Measurements from ENCODE around the gene YES1. TPM values are rescaled to one million over a fixed set of nuclear protein-coding genes. Genes with fewer than 3 reads are reported as not detected.
"Not testable (repeated sequence)": the region's sequence is repeated elsewhere in the genome, so short reads cannot be mapped to it uniquely, and the experiment has no call there.

YES1 gene
- polyA plus RNA-seq, 1 donor from 2014 or later: 0.18 TPM

DNA sequence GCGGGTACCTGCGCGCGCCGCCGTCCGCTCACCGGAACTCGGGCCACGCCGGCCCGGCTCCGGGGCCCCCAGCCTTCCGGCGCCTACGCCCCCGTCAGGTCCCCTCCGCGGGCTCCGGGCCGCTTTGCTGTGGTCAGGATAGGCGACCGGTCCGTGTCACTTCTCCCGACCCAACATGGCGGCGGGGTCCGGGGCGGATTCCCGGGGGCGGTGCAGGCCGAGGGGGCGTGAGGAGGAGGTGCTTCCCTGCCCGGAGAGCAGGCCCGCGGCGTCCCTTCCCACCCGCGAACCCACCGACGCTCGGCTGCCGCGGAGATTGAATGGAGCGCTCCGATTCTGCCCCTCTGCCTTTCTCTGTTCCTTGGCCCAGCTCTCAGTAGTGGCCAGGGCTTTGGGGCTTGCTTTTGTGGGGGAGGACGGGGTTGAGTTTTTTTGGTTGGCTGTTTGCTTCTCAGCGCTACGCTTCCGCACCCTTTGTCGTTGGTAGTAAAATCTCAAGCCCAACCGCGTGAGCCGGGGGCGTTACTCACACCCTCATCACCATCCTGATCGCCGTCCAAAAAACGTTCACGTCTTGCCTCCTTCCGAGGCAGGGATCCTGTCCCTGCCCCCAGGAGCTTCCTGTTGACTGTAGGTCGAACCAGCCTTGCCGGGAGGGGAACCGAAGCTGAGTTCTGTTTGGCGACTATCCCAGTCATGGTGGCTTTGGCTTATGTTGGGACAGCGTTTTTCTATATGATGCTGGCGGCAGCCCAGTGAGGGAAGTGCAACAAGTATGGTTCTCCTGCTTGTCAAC, 532 bp upstream of the YES1 start:
- Mint-ChIP-seq H3K9me3 (peaks cover 0 to 8% (median 3%) of the 10 kb centered on the region in 3 donors), H3K4me3 (peak overlapping the region; percentile 79 to 91 (median 86)), H3K27ac (peak overlapping the region; percentile 13 to 94 (median 79)), H3K4me1 (peaks cover 12 to 20% (median 17%) of the 10 kb centered on the region in 3 donors), H3K27me3 (peaks cover 61% of the 10 kb centered on the region), H3K36me3 (no peaks in the 10 kb centered on the region)

DNA sequence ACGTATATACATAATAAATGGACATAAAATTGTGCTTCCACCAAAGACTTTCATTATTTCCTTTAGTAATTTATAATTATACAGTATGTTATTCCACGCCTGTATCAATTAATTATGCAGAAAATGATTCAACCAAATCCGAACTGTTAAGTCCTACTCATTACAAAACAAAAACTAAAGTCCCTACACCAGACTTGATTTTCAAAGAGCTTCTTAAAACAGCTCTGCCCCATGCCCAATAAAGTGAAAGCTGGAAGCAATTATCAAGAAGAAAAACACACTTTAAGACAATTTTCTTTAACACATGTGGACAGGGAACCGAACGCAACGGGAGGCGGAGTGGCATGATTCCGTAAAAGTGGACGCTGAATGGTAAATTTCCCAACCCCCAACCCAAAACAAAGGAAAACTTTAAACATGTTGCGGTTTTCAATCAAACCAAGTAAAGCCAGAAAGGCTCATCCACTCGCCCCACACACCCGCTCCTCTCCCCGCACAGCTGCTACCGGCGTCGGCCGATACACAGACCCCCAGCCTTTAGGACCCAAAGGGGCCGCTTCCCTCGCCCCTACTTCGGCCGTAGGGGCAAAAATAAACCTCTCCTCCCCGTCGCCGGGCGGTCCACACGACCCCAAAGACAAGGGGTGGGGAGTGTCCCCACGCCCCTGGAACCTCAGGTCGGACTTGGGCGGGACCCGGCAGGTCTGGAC, 705 bp downstream of the YES1 start:
- H3K36me3 Mint-ChIP-seq: no peaks in the 10 kb centered on the region
- H3K27ac Mint-ChIP-seq: peak overlapping the region in 1 of 3 donors; percentile 91
- peaks cover 0 to 8% (median 3%) of the 10 kb centered on the region in 3 donors for H3K9me3 Mint-ChIP-seq
- H3K4me1 Mint-ChIP-seq: peaks cover 12 to 20% (median 17%) of the 10 kb centered on the region in 3 donors
- H3K4me3 Mint-ChIP-seq: peak overlapping the region; percentile 73 to 90 (median 82)
- peaks cover 59% of the 10 kb centered on the region for H3K27me3 Mint-ChIP-seq

DNA sequence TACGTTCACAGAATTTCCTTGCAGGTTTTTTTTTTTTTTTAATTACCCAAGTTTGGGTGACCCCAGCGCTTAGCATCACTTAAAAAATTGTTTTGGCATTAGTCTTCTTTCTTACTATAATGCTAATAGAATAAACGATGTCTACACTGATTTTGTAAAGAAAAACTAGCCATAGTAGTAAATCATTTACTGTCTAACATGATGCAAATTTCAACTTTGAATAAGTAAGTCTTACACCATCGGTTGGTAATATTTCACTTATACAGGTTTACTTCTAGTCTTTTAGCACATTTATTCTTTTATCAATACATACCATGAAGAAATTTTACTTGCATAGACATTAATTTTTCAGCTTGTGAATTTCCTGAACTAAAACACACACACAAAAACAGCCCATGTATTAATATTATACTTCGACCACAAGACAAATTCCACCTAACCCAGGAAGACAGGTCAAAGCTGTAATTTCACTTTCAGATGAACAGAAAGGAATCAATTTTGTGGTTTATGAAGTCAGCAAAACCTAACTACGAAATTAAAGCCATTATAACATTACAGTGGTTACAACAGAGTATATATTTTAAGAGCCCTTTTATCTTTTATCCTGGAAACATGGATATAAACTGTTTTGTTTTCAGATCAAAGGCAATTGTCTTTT, 1.9 kb downstream of the YES1 start:
- Mint-ChIP-seq H3K4me3 (peak overlapping the region in 2 of 4 donors; percentile 53 to 70), H3K36me3 (no peaks in the 10 kb centered on the region), H3K27me3 (peaks cover 49% of the 10 kb centered on the region), H3K27ac (peak overlapping the region in 2 of 3 donors; percentile 12 to 55), H3K9me3 (peaks cover 0 to 8% (median 3%) of the 10 kb centered on the region in 3 donors), H3K4me1 (peaks cover 16 to 27% (median 21%) of the 10 kb centered on the region in 3 donors)

DNA sequence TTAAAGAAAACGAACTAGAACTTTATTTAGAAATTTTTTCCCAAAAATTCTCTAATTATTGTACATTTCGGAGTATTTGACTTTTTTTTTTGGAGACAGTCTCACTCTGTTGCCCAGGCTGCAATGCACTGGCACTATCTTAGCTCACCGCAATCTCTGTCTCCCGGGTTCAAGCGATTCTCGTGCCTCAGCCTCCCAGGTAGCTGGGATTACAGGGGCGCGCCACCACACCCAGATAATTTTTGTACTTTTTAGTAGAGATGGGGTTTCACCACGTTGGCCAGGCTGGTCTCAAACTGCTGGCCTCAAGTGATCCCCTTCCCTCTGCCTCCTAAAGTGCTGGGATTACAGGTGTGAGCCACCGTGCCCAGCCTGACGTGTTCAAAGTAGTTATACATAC, 2.8 kb downstream of the YES1 start:
- H3K9me3 Mint-ChIP-seq, H3K4me3 Mint-ChIP-seq, H3K36me3 Mint-ChIP-seq: not testable (repeated sequence)
- H3K4me1 Mint-ChIP-seq: peaks cover 16 to 27% (median 18%) of the 10 kb centered on the region in 3 donors
- H3K27ac Mint-ChIP-seq: peak overlapping the region in 1 of 3 donors; percentile 12
- H3K27me3 Mint-ChIP-seq: peaks cover 45% of the 10 kb centered on the region

DNA sequence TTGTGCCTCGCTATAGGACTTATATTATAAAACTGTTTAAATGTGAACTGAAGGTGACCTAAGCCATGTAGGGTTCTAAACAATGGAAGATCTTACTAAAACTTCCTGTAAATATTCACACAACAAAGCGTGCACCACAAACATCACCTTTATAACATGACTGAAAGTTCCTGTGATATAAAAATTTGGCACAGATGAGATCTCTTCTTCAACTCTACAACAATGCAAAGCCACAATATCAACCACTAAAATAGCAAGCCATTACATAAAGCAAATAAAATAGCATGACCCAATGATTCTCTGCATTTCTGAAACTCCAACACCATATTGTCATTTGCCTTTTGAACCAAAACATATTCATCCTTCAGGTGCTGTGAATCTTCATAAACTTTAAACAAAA, 3.5 kb downstream of the YES1 start:
- peaks cover 46% of the 10 kb centered on the region for H3K27me3 Mint-ChIP-seq
- no peak overlapping the region for H3K27ac Mint-ChIP-seq
- H3K36me3 Mint-ChIP-seq: no peaks in the 10 kb centered on the region
- peaks cover 0 to 7% (median 3%) of the 10 kb centered on the region in 3 donors for H3K9me3 Mint-ChIP-seq
- peaks cover 16 to 26% (median 17%) of the 10 kb centered on the region in 3 donors for H3K4me1 Mint-ChIP-seq
- H3K4me3 Mint-ChIP-seq: no peak overlapping the region

DNA sequence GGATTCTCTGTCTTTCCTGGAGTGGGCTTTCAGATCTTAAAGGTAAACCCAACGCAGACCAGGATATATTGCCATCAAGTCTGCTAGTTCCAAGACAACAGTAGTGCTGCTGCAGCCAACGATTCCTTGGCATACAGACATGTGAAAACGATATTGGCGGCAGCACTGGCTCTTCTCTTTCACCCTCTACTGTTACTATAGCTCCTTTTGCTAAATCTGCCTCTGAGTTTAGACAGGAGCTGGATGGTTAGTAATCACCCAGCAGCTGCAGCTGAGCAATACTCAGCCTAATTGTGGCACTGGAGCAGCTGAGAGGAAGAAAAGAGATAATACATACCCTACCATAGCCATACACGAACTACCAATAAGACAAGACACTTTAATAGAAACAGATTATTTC, 4.0 kb downstream of the YES1 start:
- Mint-ChIP-seq H3K36me3 (no peaks in the 10 kb centered on the region), H3K4me3 (no peak overlapping the region), H3K4me1 (peaks cover 14 to 21% (median 14%) of the 10 kb centered on the region in 3 donors), H3K9me3 (peaks cover 0 to 4% (median 3%) of the 10 kb centered on the region in 3 donors), H3K27me3 (peaks cover 42% of the 10 kb centered on the region), H3K27ac (no peak overlapping the region)

DNA sequence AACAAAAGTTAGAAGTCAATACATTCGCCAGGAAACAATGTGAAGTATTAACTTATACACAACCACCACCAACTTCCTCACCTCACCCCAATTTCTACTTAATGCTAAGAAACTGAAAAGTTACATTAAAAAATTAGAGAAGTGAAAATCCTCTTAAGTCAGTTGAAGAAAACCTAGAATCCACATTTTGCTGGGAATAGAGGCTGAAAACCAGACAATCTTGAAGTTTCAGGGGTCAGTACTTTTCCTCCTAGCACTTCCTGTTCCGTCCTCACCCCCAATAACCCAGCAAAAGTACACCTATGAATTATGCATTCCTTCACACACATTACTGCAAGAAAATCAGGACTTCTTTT, 6.3 kb downstream of the YES1 start:
- Mint-ChIP-seq H3K27me3 (peaks cover 30% of the 10 kb centered on the region), H3K36me3 (no peaks in the 10 kb centered on the region), H3K27ac (no peak overlapping the region), H3K4me3 (peak overlapping the region in 3 of 4 donors; percentile 9 to 63 (median 28)), H3K4me1 (peaks cover 4 to 12% (median 5%) of the 10 kb centered on the region in 3 donors), H3K9me3 (peaks cover 0 to 4% (median 0%) of the 10 kb centered on the region in 3 donors)

DNA sequence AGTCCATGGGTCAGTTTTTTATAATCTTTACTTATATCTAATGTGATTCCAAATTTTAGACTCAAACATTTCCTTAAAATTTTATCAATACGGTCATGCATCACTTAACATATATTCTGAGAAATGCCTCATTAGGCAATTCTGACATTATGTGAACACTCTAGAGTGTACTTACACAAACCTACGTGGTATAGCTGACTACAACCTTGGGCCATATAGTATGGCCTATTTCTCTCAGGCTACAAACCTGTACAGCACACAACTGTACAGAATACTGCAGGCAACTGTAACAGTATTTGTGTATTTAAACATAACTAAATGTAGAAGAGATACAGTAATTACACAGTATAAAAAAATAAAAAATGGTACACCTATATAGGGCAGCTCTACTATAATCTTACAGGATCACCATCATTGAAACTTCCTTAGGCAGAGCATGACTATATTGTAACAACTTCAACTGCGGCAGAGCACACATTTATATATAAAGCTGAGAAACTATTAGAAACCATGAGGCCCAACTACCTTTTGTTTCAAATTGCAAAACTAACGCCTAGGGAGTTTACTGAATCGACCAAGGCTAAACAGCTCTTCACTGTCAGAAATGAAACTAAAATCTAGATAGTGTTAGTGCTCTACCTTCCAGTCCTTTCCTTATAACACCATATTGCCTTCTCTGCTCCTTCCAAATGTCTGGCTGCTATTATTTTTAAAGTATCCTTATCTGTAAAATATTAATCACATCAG, 6.9 kb downstream of the YES1 start:
- peak overlapping the region in 2 of 4 donors; percentile 9 to 63 for H3K4me3 Mint-ChIP-seq
- peaks cover 4 to 10% (median 4%) of the 10 kb centered on the region in 3 donors for H3K4me1 Mint-ChIP-seq
- H3K36me3 Mint-ChIP-seq: no peaks in the 10 kb centered on the region
- peaks cover 25% of the 10 kb centered on the region for H3K27me3 Mint-ChIP-seq
- peaks cover 0 to 4% (median 0%) of the 10 kb centered on the region in 3 donors for H3K9me3 Mint-ChIP-seq
- no peak overlapping the region for H3K27ac Mint-ChIP-seq

DNA sequence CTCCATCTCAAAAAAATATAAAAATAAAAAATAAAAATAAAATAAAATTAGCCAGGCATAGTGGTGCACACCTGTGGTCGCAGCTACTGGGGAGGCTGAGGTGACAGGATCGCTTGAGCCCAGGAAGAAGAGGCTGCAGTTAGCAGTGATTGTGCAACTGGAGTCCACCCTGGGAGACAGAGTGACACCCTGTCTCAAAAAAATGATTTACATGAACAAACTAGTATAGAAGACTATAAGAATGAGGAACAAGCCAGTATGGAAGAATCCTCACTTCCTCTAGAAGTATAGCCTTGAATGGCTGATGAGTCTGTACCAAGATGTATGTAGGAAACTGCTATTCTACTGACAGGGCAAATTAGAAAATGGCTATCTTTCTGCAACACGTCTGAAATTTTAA, 10.9 kb downstream of the YES1 start:
- Mint-ChIP-seq H3K9me3 (no peaks in the 10 kb centered on the region), H3K27me3 (peaks cover 4% of the 10 kb centered on the region), H3K36me3 (no peaks in the 10 kb centered on the region), H3K4me1 (peaks cover 4 to 7% (median 4%) of the 10 kb centered on the region in 3 donors), H3K27ac (peak overlapping the region in 2 of 3 donors; percentile 29 to 39), H3K4me3 (no peak overlapping the region)

DNA sequence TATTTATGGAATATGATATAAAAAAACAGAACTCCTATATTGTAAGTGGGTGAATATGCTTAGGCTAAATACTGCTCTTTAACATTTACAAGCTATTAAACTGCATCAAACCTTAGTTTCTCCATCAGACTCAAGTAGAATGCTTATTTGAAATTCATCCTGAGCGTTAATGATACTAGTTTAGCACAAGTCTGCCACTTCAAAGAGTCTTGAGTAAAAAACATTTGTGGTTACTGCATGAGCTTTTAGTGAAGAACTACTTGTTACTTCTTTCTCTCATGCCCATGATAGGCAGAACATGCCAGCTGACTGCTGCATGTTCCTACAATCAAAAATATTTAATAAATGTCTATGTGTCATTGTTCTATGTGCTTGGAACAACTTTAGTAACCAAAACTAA, 12.1 kb downstream of the YES1 start:
- H3K27ac Mint-ChIP-seq: no peak overlapping the region
- peaks cover 0 to under 1% (median 0%) of the 10 kb centered on the region in 3 donors for H3K9me3 Mint-ChIP-seq
- H3K4me3 Mint-ChIP-seq: no peak overlapping the region
- H3K4me1 Mint-ChIP-seq: no peaks in the 10 kb centered on the region
- H3K36me3 Mint-ChIP-seq: no peaks in the 10 kb centered on the region
- peaks cover 4% of the 10 kb centered on the region for H3K27me3 Mint-ChIP-seq

DNA sequence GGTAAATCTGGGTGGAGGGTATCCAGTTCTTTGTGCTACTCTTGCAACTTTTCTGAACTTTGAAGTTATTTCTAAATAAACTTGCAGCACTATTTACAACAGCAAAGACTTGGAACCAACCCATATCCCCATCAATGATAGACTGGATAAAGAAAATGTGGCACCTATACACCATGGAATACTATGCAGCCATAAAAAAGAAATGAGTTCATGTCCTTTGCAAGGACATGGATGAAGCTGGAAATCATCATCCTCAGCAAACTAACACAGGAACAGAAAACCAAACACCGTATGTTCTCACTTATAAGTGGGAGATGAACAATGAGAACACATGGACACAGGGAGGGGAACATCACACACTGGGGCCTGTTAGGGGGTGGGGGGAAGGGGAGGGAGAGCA, 16.7 kb downstream of the YES1 start:
- H3K4me3 Mint-ChIP-seq, H3K9me3 Mint-ChIP-seq, H3K27me3 Mint-ChIP-seq, H3K36me3 Mint-ChIP-seq, H3K4me1 Mint-ChIP-seq, H3K27ac Mint-ChIP-seq: not testable (repeated sequence)

DNA sequence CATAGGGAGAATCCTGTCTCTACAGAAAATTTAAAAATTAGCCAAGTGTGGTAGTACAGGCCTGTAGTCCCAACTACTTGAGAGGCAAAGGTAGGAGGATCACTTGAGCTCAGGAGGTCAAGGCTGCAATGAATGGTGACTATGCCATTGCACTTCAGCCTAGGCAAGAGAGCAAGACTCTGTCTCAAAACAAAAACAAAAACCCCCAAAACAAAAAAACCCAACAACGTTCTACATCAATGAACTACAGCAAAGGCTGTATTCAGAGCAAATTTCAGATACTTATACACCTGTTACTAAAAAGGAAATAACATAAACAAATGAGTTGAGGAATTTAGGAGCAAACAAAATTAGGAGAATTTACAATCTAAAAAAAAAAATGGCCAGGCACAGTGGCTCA, 22.6 kb downstream of the YES1 start:
- no peaks in the 10 kb centered on the region for H3K4me1 Mint-ChIP-seq
- H3K27ac Mint-ChIP-seq: no peak overlapping the region
- no peak overlapping the region for H3K4me3 Mint-ChIP-seq

DNA sequence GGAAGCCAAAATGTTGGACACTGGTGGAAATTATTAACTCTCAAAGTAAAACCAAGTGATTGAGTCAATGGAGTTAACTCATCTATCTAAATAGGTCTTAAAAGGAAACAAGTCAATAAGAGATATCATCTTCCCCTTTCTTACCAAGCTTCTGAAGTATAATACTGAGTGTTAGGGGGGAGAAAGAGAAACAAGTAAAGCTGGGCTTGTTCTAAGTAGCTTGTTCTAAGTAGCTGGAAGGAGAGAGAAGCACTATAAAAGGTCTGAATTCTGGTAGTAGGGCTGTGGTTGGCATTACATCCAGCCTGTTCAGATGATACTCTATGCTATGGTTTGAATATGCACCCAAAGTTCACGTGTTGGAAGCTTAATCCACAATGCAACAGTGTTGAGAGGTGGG, 26.8 kb downstream of the YES1 start:
- no peaks in the 10 kb centered on the region for H3K4me1 Mint-ChIP-seq
- H3K36me3 Mint-ChIP-seq: no peaks in the 10 kb centered on the region
- no peak overlapping the region for H3K4me3 Mint-ChIP-seq
- peaks cover 6% of the 10 kb centered on the region for H3K27me3 Mint-ChIP-seq
- H3K27ac Mint-ChIP-seq: no peak overlapping the region
- H3K9me3 Mint-ChIP-seq: peaks cover 0 to 2% (median 0%) of the 10 kb centered on the region in 3 donors

More for the DNA sequence above, 22.6 kb downstream of the YES1 start:
- Mint-ChIP-seq H3K27me3 (peaks cover 6% of the 10 kb centered on the region), H3K9me3 (peaks cover 0 to 2% (median 0%) of the 10 kb centered on the region in 3 donors), H3K36me3 (no peaks in the 10 kb centered on the region)

DNA sequence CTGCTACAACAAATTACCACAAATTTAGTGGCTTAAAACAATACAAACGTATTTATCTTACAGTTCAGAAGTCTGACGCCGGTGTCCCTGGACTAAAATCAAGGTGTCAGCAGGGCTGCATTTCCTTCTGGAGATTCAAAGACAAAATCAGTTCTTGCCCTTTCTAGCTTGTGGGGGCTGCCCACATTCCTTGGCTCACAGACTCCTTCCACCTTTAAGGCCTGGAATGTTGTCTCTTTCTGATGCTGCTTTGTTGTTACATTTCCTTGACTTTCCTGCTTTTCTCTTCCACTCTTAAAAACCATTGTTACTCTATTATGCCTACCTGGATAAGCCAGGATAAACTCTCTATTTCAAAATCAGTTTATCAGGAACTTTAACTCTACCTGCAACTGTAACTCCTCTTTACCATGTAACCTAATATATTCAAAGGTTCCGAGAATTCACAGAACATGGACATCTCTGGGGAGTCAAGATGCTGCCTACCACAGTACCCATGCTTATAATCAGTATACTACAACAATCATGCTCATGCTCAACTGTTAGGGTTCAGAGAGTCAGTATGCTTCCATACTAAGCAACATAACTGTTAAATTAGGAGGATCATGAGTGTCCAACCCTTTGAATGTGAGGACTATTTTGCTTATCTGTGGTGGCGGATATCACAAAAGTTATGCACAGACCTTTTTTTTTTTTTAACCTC, 27.4 kb downstream of the YES1 start:
- Mint-ChIP-seq H3K27me3 (peaks cover 6% of the 10 kb centered on the region), H3K4me3 (no peak overlapping the region), H3K4me1 (no peaks in the 10 kb centered on the region), H3K36me3 (no peaks in the 10 kb centered on the region), H3K27ac (no peak overlapping the region), H3K9me3 (peaks cover 0 to 2% (median 0%) of the 10 kb centered on the region in 3 donors)
